ENCODE measurements around the gene DCDC2C. TPM values are rescaled to one million over a fixed set of nuclear protein-coding genes. Genes with fewer than 3 reads are reported as not detected.

DCDC2C gene
- total and polyA plus RNA-seq, 2 experiments from 2014 or later: not detected

DNA sequence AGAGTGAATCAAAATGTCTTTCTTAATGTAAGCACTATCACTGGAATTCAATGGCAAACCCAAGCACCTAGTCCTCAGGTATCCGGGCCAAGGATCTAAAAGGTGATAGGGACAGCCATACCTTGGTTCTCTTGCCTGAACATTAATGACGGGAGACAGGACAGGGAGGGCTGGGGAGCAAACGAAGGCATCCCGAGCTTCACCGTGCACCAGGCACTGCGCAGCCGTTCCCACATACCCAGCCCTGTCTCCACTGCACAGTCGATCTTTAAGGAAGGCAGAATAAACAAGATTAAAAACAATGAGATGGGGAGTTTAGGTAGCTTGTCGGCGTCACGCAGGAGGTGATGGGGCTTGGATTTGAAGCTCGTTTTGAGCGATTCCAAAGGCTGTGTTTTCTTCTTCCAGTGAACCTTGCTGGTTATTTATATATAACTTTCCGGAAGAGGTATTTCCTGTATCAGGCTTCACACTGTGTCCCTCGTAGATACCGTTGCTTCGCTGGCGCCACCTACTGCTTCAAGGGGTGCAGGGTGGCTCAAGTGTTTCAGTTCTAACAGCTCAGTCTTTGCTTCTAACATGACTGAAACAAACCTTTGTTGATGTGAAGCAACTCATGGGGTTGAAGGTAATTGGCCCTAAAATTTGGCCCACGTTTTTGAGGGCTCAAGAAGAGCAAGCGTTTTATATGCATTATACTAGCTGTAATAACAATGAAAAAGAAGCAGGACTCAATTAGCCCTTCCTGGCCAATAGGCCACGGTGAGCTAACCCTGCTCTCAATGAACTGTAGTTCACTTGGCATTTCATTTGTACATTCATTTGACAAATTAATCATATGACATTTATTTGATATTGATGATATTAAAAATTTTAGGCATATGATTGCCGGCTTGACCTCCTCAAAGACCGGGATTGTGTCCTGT is 77.4 kb downstream of the DCDC2C start:
- Histone ChIP-seq H4K20me1 (ENCODE audit: insufficient read depth) (no peaks in the 10 kb centered on the region), H3K4me1 (ENCODE audit: insufficient read depth) (peaks cover 13% of the 10 kb centered on the region), H3K9ac (no peak overlapping the region), H3K4me3 (no peak overlapping the region), H3K9me3 (ENCODE audit: low read depth) (no peaks in the 10 kb centered on the region), H3K79me2 (ENCODE audit: insufficient read depth) (no peaks in the 10 kb centered on the region), H3K9me2 (ENCODE audit: insufficient read depth) (no peaks in the 10 kb centered on the region), H3K27ac (no peak overlapping the region), H2AFZ (no peak overlapping the region; the same call in 1 of the 2 replicates), H3F3A (ENCODE audit: insufficient read depth) (peaks cover 5% of the 10 kb centered on the region; the same call in 1 of the 2 replicates), H3K36me3 (ENCODE audit: low read depth) (no peaks in the 10 kb centered on the region), H3K4me2 (ENCODE audit: unreplicated experiment) (no peak overlapping the region), H3K27me3 (replicated peaks; ENCODE audit: insufficient read depth) (peaks cover 22% of the 10 kb centered on the region)
- in situ Hi-C loops (cut with MboI): no loop called here
- TF ChIP-seq EZH2phosphoT487 (IDR thresholded peaks at IDR 0.05; ENCODE audit: insufficient read depth, low read depth) (no peak), EZH2 (IDR thresholded peaks at IDR 0.05; ENCODE audit: insufficient read depth, poor library complexity, severe bottlenecking) (no peak)
- WGBS, 2 experiments (ENCODE audit: low coverage in 1 of 2, low lambda C conversion rate in 2 of 2, missing lambda C conversion rate in 2 of 2): 56 to 57% methylated on average over 23 of the region's 23 CpGs
- peak; percentile 57 for DNase-seq

DNA sequence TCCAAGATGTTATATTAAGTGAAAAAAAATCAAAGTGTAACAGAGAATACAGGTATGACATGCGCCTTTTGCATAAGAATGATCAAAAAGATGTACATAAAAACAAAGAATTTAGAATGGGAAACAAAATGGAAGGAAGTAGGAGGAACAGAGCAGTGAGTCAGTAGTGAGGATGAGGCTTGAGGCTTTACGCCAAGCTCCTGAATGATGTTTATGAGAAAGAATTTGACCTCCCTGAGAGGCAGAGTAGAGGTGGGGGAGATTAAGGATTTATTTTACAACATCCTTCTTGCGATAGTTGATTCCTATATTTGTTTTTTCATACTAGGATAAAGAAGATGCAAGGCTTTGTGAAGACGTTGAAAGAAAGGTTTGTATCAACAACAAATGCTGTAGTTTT is 81.4 kb downstream of the DCDC2C start:
- no peak for TF ChIP-seq EZH2 (IDR thresholded peaks at IDR 0.05; ENCODE audit: insufficient read depth, poor library complexity, severe bottlenecking)
- TF ChIP-seq EZH2phosphoT487 (IDR thresholded peaks at IDR 0.05; ENCODE audit: insufficient read depth, low read depth): no peak
- Histone ChIP-seq H3K4me1 (ENCODE audit: insufficient read depth) (peaks cover 20% of the 10 kb centered on the region), H3K27ac (0 out of 2 replicates have a peak overlapping the region, but pooled peaks have one; percentile 22), H3F3A (ENCODE audit: insufficient read depth) (peaks cover 14% of the 10 kb centered on the region; the same call in 1 of the 2 replicates), H3K79me2 (ENCODE audit: insufficient read depth) (no peaks in the 10 kb centered on the region), H4K20me1 (ENCODE audit: insufficient read depth) (no peaks in the 10 kb centered on the region), H3K9me2 (ENCODE audit: insufficient read depth) (no peaks in the 10 kb centered on the region), H3K9me3 (ENCODE audit: low read depth) (no peaks in the 10 kb centered on the region), H3K27me3 (replicated peaks; ENCODE audit: insufficient read depth) (no peaks in the 10 kb centered on the region), H3K4me2 (ENCODE audit: unreplicated experiment) (no peak overlapping the region), H3K9ac (no peak overlapping the region), H3K4me3 (no peak overlapping the region), H2AFZ (no peak overlapping the region), H3K36me3 (ENCODE audit: low read depth) (no peaks in the 10 kb centered on the region)
- WGBS, 2 experiments (ENCODE audit: low coverage in 1 of 2, low lambda C conversion rate in 2 of 2, missing lambda C conversion rate in 2 of 2): 23 to 24% methylated on average over 4 of the region's 4 CpGs
- DNase-seq: peak; percentile 75
- in situ Hi-C loops (cut with MboI): no loop called here

DNA sequence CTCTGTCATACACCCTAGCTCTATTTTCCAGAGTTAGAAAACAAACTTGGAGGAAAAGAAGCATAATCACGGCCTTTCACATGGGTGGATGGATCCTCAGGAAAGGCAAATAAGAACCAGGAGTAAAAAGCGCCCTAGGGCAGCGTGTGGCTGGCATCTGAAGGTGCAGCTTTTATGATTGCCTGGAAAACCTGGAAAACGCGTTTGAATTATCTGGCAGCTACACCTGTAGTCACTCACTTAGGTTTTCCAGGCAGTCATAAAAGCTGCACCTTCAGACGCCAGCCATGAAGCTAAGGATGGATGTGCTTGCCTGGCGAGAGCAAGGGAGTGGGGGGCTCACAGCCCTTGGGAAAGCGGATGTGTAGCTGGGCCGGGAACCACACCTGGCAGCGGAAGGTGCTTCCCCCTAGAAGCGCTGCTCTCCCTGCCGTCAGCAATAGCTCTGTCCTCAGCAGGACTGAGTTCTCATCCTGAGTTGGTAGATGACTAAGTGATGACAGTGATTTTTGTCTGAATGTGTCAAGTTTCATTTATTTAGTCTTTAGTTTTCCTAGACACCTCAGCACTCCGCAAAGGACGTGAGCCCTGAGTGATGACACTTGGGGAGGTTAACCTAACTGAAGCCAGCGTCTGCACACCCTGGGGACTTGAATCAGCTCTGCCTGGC is 82.0 kb downstream of the DCDC2C start:
- Histone ChIP-seq H2AFZ (no peak overlapping the region), H4K20me1 (ENCODE audit: insufficient read depth) (no peaks in the 10 kb centered on the region), H3K79me2 (ENCODE audit: insufficient read depth) (no peaks in the 10 kb centered on the region), H3K36me3 (ENCODE audit: low read depth) (no peaks in the 10 kb centered on the region), H3K9me3 (ENCODE audit: low read depth) (no peaks in the 10 kb centered on the region), H3K4me3 (no peak overlapping the region), H3F3A (ENCODE audit: insufficient read depth) (peaks cover 14% of the 10 kb centered on the region; the same call in 1 of the 2 replicates), H3K4me1 (ENCODE audit: insufficient read depth) (peaks cover 20% of the 10 kb centered on the region), H3K4me2 (ENCODE audit: unreplicated experiment) (peak overlapping the region; percentile 22), H3K27ac (0 out of 2 replicates have a peak overlapping the region, but pooled peaks have one; percentile 22), H3K9me2 (ENCODE audit: insufficient read depth) (no peaks in the 10 kb centered on the region), H3K9ac (no peak overlapping the region), H3K27me3 (replicated peaks; ENCODE audit: insufficient read depth) (no peaks in the 10 kb centered on the region)
- in situ Hi-C loops (cut with MboI): no loop called here
- TF ChIP-seq EZH2 (IDR thresholded peaks at IDR 0.05; ENCODE audit: insufficient read depth, poor library complexity, severe bottlenecking) (no peak), EZH2phosphoT487 (IDR thresholded peaks at IDR 0.05; ENCODE audit: insufficient read depth, low read depth) (no peak)
- WGBS, 2 experiments (ENCODE audit: low coverage in 1 of 2, low lambda C conversion rate in 2 of 2, missing lambda C conversion rate in 2 of 2): 22 to 25% methylated on average over 15 of the region's 15 CpGs
- DNase-seq: peak; percentile 66

DNA sequence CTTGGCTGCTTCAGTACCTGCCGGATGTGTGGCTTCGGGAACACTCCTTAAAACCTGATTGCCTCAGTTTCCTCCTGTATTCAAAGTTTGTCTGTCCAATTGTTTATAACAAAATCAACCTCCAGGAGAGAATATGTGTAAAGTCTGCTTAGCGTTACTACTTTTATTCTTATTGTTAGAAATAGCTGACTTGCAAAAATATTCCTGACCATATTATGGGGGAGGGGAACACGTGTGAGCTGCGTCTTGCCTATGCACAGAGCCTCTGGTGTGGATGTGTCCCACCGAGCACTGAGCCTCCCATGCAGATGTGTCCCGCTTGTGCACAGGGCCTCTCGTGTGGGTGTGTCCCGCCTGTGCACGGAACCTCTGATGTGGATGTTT is 82.5 kb downstream of the DCDC2C start:
- WGBS, 2 experiments (ENCODE audit: low coverage in 1 of 2, low lambda C conversion rate in 2 of 2, missing lambda C conversion rate in 2 of 2): 25 to 29% methylated on average over 10 of the region's 10 CpGs
- Histone ChIP-seq H3K9me2 (ENCODE audit: insufficient read depth) (no peaks in the 10 kb centered on the region), H3F3A (ENCODE audit: insufficient read depth) (peaks cover 14% of the 10 kb centered on the region; the same call in 1 of the 2 replicates), H3K27me3 (replicated peaks; ENCODE audit: insufficient read depth) (no peaks in the 10 kb centered on the region), H4K20me1 (ENCODE audit: insufficient read depth) (no peaks in the 10 kb centered on the region), H3K36me3 (ENCODE audit: low read depth) (no peaks in the 10 kb centered on the region), H3K4me2 (ENCODE audit: unreplicated experiment) (peak overlapping the region; percentile 22), H3K4me1 (ENCODE audit: insufficient read depth) (peaks cover 20% of the 10 kb centered on the region), H3K4me3 (no peak overlapping the region), H3K27ac (no peak overlapping the region), H3K9ac (no peak overlapping the region), H3K9me3 (ENCODE audit: low read depth) (no peaks in the 10 kb centered on the region), H2AFZ (no peak overlapping the region), H3K79me2 (ENCODE audit: insufficient read depth) (no peaks in the 10 kb centered on the region)
- DNase-seq: peak; percentile 26
- no peak for TF ChIP-seq EZH2phosphoT487 (IDR thresholded peaks at IDR 0.05; ENCODE audit: insufficient read depth, low read depth)
- in situ Hi-C loops (cut with MboI): no loop called here
